ENCODE measurements around the gene LHFPL3. TPM values are rescaled to one million over a fixed set of nuclear protein-coding genes. Genes with fewer than 3 reads are reported as not detected.
"Not testable (repeated sequence)": the region's sequence is repeated elsewhere in the genome, so short reads cannot be mapped to it uniquely, and the experiment has no call there.

Gene LHFPL3
- polyA plus RNA-seq (2013) = not detected in 2 replicates

DNA sequence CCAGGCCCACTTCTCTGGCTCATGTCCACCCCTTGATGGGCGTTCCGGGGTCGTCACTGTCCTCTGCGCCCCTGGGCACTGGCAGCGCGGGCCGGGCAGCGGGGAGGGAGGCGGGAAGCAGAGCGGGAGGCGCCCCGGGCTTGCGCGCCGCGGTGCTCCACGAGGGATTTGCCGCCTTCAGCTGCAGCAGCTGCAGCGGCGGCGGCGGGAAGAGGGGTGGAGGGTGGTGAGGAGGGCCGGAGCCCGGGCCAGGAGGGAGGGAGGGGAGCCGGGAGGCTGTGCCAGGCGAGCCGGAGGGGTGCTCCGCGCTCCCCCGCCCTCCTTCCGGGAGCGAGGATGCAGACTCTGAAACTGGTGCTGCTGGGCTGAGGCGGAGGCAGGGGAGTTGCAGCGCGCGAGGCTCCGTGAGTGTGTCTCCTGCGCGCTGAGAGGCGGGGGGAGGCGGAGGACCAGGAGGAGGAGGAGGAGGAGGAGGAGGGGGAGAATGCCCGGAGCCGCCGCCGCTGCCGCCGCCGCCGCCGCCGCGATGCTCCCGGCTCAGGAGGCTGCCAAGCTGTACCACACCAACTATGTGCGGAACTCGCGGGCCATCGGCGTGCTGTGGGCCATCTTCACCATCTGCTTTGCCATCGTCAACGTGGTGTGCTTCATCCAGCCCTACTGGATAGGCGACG is at the start of gene LHFPL3:
LHFPL3 (plus strand) TSS at position 308 of the 674 bp plus-strand sequence.
- no peaks in the 10 kb centered on the region for H3K79me2 ChIP-seq (ENCODE audit: control insufficient read depth, insufficient read depth, low read length, poor library complexity)
- H3K27ac ChIP-seq (ENCODE audit: low read depth, low read length) = no peak within 1 kb of the TSS
- H4K12ac ChIP-seq (ENCODE audit: low read depth, low read length) = peak within 1 kb of the TSS; percentile 43
- H3K9me3 ChIP-seq (ENCODE audit: insufficient read depth, low read depth, low read length) = no peaks in the 10 kb centered on the region
- H3K79me1 ChIP-seq (ENCODE audit: low read length) = no peaks in the 10 kb centered on the region
- DNase-seq = no peak
- H2BK5ac ChIP-seq (ENCODE audit: low read depth, low read length, poor library complexity) = no peak within 1 kb of the TSS
- H3K4me1 ChIP-seq (ENCODE audit: control insufficient read depth in 1 of 2, insufficient read depth in 2 of 2, low read length in 2 of 2) = peaks cover 7 to 9% of the 10 kb centered on the region in 2 experiments
- no peak within 1 kb of the TSS for H3K14ac ChIP-seq (ENCODE audit: low read length)
- H3K27me3 ChIP-seq (ENCODE audit: insufficient read depth, low read length) = peaks cover 43% of the 10 kb centered on the region
- H3K36me3 ChIP-seq (ENCODE audit: control insufficient read depth in 1 of 2, insufficient read depth in 2 of 2, low read length in 2 of 2) = no peaks in the 10 kb centered on the region
- no peak within 1 kb of the TSS for H2AK5ac ChIP-seq (ENCODE audit: low read length)
- H4K91ac ChIP-seq (ENCODE audit: low read depth, low read length) = no peak within 1 kb of the TSS
- H3K9ac ChIP-seq (ENCODE audit: low read length) = no peak within 1 kb of the TSS
- H3K23ac ChIP-seq (ENCODE audit: low read length) = no peak within 1 kb of the TSS
- H2BK12ac ChIP-seq (ENCODE audit: low read length) = no peak within 1 kb of the TSS
- no peak within 1 kb of the TSS for H3K4ac ChIP-seq (ENCODE audit: low read depth, low read length)
- H3K4me3 ChIP-seq (ENCODE audit: low read depth, low read length) = no peak within 1 kb of the TSS
- no peak within 1 kb of the TSS for H3K18ac ChIP-seq (ENCODE audit: low read length)
- peak within 1 kb of the TSS; percentile 56 for H3K4me2 ChIP-seq (ENCODE audit: low read length)
- no peak within 1 kb of the TSS for H4K8ac ChIP-seq (ENCODE audit: low read depth, low read length)
- H2AFZ ChIP-seq (ENCODE audit: insufficient read depth, low read length, poor library complexity) = peak within 1 kb of the TSS; percentile 41
- no peak within 1 kb of the TSS for H2BK120ac ChIP-seq (ENCODE audit: insufficient read depth, low read length, poor library complexity)
- no CpG with 5 or more reads among the region's 62 CpGs for WGBS (ENCODE audit: extremely low coverage, insufficient coverage, insufficient read length)

DNA sequence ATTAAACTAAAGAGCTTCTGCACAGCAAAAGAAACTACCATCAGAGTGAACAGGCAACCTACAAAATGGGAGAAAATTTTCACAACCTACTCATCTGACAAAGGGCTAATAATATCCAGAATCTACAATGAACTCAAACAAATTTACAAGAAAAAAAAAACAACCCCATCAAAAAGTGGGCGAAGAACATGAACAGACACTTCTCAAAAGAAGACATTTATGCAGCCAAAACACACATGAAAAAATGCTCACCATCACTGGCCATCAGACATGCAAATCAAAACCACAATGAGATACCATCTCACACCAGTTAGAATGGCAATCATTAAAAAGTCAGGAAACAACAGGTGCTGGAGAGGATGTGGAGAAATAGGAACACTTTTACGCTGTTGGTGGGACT is 46.7 kb upstream of the LHFPL3 start:
- no CpG with 5 or more reads among the region's 2 CpGs for WGBS (ENCODE audit: extremely low coverage, insufficient coverage, insufficient read length)
- not testable (repeated sequence) for H3K4me2 ChIP-seq (ENCODE audit: low read length); H3K79me2 ChIP-seq (ENCODE audit: control insufficient read depth, insufficient read depth, low read length, poor library complexity); H3K18ac ChIP-seq (ENCODE audit: low read length); H3K36me3 ChIP-seq (ENCODE audit: control insufficient read depth in 1 of 2, insufficient read depth in 2 of 2, low read length in 2 of 2); H3K27me3 ChIP-seq (ENCODE audit: insufficient read depth, low read length); H3K4ac ChIP-seq (ENCODE audit: low read depth, low read length); H3K4me1 ChIP-seq (ENCODE audit: control insufficient read depth in 1 of 2, insufficient read depth in 2 of 2, low read length in 2 of 2); H3K79me1 ChIP-seq (ENCODE audit: low read length); H3K4me3 ChIP-seq (ENCODE audit: low read depth, low read length); H2AK5ac ChIP-seq (ENCODE audit: low read length); H3K9ac ChIP-seq (ENCODE audit: low read length); H3K27ac ChIP-seq (ENCODE audit: low read depth, low read length); H3K23ac ChIP-seq (ENCODE audit: low read length); H4K8ac ChIP-seq (ENCODE audit: low read depth, low read length); H2BK120ac ChIP-seq (ENCODE audit: insufficient read depth, low read length, poor library complexity); H3K9me3 ChIP-seq (ENCODE audit: insufficient read depth, low read depth, low read length); DNase-seq; H2BK5ac ChIP-seq (ENCODE audit: low read depth, low read length, poor library complexity); H2AFZ ChIP-seq (ENCODE audit: insufficient read depth, low read length, poor library complexity); H3K14ac ChIP-seq (ENCODE audit: low read length); H4K12ac ChIP-seq (ENCODE audit: low read depth, low read length); H2BK12ac ChIP-seq (ENCODE audit: low read length); H4K91ac ChIP-seq (ENCODE audit: low read depth, low read length)

DNA sequence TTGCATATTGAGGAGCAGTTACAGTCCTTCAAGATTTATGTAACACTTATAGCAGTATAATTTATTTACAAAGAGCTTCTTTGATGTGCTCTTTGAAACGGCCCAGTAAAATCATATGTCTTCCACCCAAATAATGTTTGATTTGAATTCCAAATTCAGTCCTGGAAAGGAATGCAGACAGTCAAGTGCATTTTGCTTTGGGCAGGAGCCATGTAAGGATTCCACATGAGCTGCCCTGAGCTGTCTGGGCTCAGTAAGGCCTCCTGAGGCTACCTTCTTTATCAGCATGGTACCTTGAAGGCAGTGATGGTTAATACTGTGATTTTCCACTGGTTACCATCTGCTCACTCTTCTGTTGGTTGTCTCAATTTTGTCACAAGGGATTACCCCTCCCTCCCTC is 41.6 kb upstream of the LHFPL3 start:
- no peak overlapping the region for H2AFZ ChIP-seq (ENCODE audit: insufficient read depth, low read length, poor library complexity)
- H2BK5ac ChIP-seq (ENCODE audit: low read depth, low read length, poor library complexity) = no peak overlapping the region
- no peaks in the 10 kb centered on the region for H3K9me3 ChIP-seq (ENCODE audit: insufficient read depth, low read depth, low read length)
- no peaks in the 10 kb centered on the region for H3K79me1 ChIP-seq (ENCODE audit: low read length)
- no peak overlapping the region for H3K27ac ChIP-seq (ENCODE audit: low read depth, low read length)
- no peak overlapping the region for H2AK5ac ChIP-seq (ENCODE audit: low read length)
- H3K36me3 ChIP-seq (ENCODE audit: control insufficient read depth in 1 of 2, insufficient read depth in 2 of 2, low read length in 2 of 2) = no peaks in the 10 kb centered on the region
- no peak overlapping the region for H3K4me2 ChIP-seq (ENCODE audit: low read length)
- no peak overlapping the region for H3K23ac ChIP-seq (ENCODE audit: low read length)
- no peak overlapping the region for H2BK120ac ChIP-seq (ENCODE audit: insufficient read depth, low read length, poor library complexity)
- H3K27me3 ChIP-seq (ENCODE audit: insufficient read depth, low read length) = no peaks in the 10 kb centered on the region
- H4K91ac ChIP-seq (ENCODE audit: low read depth, low read length) = no peak overlapping the region
- H3K14ac ChIP-seq (ENCODE audit: low read length) = no peak overlapping the region
- H3K79me2 ChIP-seq (ENCODE audit: control insufficient read depth, insufficient read depth, low read length, poor library complexity) = no peaks in the 10 kb centered on the region
- H2BK12ac ChIP-seq (ENCODE audit: low read length) = no peak overlapping the region
- H4K12ac ChIP-seq (ENCODE audit: low read depth, low read length) = no peak overlapping the region
- no peak for DNase-seq
- no peak overlapping the region for H4K8ac ChIP-seq (ENCODE audit: low read depth, low read length)
- no peak overlapping the region for H3K4ac ChIP-seq (ENCODE audit: low read depth, low read length)
- no CpG with 5 or more reads among the region's 1 CpG for WGBS (ENCODE audit: extremely low coverage, insufficient coverage, insufficient read length)
- H3K4me3 ChIP-seq (ENCODE audit: low read depth, low read length) = no peak overlapping the region
- H3K18ac ChIP-seq (ENCODE audit: low read length) = no peak overlapping the region
- H3K4me1 ChIP-seq (ENCODE audit: control insufficient read depth in 1 of 2, insufficient read depth in 2 of 2, low read length in 2 of 2) = no peaks in the 10 kb centered on the region
- no peak overlapping the region for H3K9ac ChIP-seq (ENCODE audit: low read length)

DNA sequence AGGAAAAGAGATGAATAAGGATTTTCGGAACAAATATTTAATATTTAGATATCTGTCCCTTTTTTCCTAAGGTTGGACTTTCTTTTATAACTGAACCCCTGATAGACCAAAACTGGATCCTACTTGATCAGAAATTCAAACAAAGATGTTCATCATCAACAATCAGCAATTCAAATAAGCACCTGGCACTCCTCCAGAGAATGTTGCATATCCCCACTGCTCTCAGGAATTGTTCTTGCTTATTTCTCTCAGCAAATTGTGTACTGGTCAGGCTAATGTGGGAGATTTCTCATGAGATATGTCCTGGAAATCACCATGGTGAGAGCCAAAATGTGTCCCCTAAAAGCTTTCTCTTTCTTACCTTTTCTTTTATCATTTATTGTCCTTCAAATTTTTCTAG is 40.3 kb upstream of the LHFPL3 start:
- Histone ChIP-seq H3K27ac (ENCODE audit: low read depth, low read length) (no peak overlapping the region), H3K9me3 (ENCODE audit: insufficient read depth, low read depth, low read length) (no peaks in the 10 kb centered on the region), H2AFZ (ENCODE audit: insufficient read depth, low read length, poor library complexity) (no peak overlapping the region), H2AK5ac (ENCODE audit: low read length) (no peak overlapping the region), H3K27me3 (ENCODE audit: insufficient read depth, low read length) (no peaks in the 10 kb centered on the region), H4K91ac (ENCODE audit: low read depth, low read length) (no peak overlapping the region), H3K4me3 (ENCODE audit: low read depth, low read length) (no peak overlapping the region), H2BK5ac (ENCODE audit: low read depth, low read length, poor library complexity) (no peak overlapping the region), H3K4me2 (ENCODE audit: low read length) (no peak overlapping the region), H3K79me2 (ENCODE audit: control insufficient read depth, insufficient read depth, low read length, poor library complexity) (no peaks in the 10 kb centered on the region), H3K9ac (ENCODE audit: low read length) (no peak overlapping the region), H3K18ac (ENCODE audit: low read length) (no peak overlapping the region), H2BK12ac (ENCODE audit: low read length) (no peak overlapping the region), H3K36me3 (ENCODE audit: control insufficient read depth in 1 of 2, insufficient read depth in 2 of 2, low read length in 2 of 2) (no peaks in the 10 kb centered on the region), H3K4ac (ENCODE audit: low read depth, low read length) (no peak overlapping the region), H4K8ac (ENCODE audit: low read depth, low read length) (no peak overlapping the region), H3K4me1 (ENCODE audit: control insufficient read depth in 1 of 2, insufficient read depth in 2 of 2, low read length in 2 of 2) (no peaks in the 10 kb centered on the region), H3K79me1 (ENCODE audit: low read length) (no peaks in the 10 kb centered on the region), H2BK120ac (ENCODE audit: insufficient read depth, low read length, poor library complexity) (no peak overlapping the region), H3K23ac (ENCODE audit: low read length) (no peak overlapping the region), H3K14ac (ENCODE audit: low read length) (no peak overlapping the region), H4K12ac (ENCODE audit: low read depth, low read length) (no peak overlapping the region)
- no peak for DNase-seq
- no CpG with 5 or more reads among the region's 1 CpG for WGBS (ENCODE audit: extremely low coverage, insufficient coverage, insufficient read length)

Data from trophoblast cell (in vitro differentiated cells and primary cell).